Measurements from ENCODE around the gene SLC24A3. TPM values are rescaled to one million over a fixed set of nuclear protein-coding genes. Genes with fewer than 3 reads are reported as not detected.

Gene SLC24A3
- total RNA-seq, 2 experiments from 2014 or later: not detected

- no TSS peak for BruUV-seq (replicated peaks)
These were observed 535.5 kb downstream of the SLC24A3 start for GRCh38 chr20:19747903-19748302.

GRCh38 chr20:19748681-19749080 lies 536.2 kb downstream of the SLC24A3 start:
- H3K4me2 ChIP-seq (ENCODE audit: low read length): no peak overlapping the region
- no peak overlapping the region for H3K4me3 ChIP-seq (ENCODE audit: low read depth, low read length, poor library complexity, severe bottlenecking)
- no peaks in the 10 kb centered on the region for H4K20me1 ChIP-seq (ENCODE audit: insufficient read depth, low read length)
- no peak for TF ChIP-seq CTCF (conservative IDR thresholded peaks at IDR 0.05; ENCODE audit: low read length)
- no peak for TF ChIP-seq EZH2phosphoT487 (IDR thresholded peaks at IDR 0.05; ENCODE audit: borderline replicate concordance, low read depth, low read length)
- BruUV-seq (replicated peaks): no TSS peak
- H3K36me3 ChIP-seq (ENCODE audit: insufficient read depth, low read length): no peaks in the 10 kb centered on the region
- no peaks in the 10 kb centered on the region for H3K9me3 ChIP-seq (ENCODE audit: low read length)
- no peak overlapping the region for H3K27ac ChIP-seq (ENCODE audit: low read depth, low read length, poor library complexity, severe bottlenecking)
- no peak overlapping the region for H2AFZ ChIP-seq (ENCODE audit: low read length)
- H3K79me2 ChIP-seq (ENCODE audit: insufficient read depth, low read depth, low read length): no peaks in the 10 kb centered on the region
- ChIA-PET POLR2A (no interaction called here), CTCF (ENCODE audit: unreplicated experiment) (no interaction called here)
- DNase-seq (ENCODE audit: low spot score): no peak
- H3K4me1 ChIP-seq (ENCODE audit: insufficient read depth, low read length, poor library complexity, severe bottlenecking): no peaks in the 10 kb centered on the region
- intact Hi-C loops (cut with micrococcal nuclease; ENCODE audit: unreplicated experiment): no loop called here
- H3K9me2 ChIP-seq (ENCODE audit: insufficient read depth, low read length): no peaks in the 10 kb centered on the region

More at GRCh38 chr20:19747903-19748302, 535.5 kb downstream of the SLC24A3 start:
- DNase-seq (ENCODE audit: low spot score): no peak
- Histone ChIP-seq H3K4me3 (ENCODE audit: low read depth, low read length, poor library complexity, severe bottlenecking) (no peak overlapping the region), H3K79me2 (ENCODE audit: insufficient read depth, low read depth, low read length) (no peaks in the 10 kb centered on the region), H3K36me3 (ENCODE audit: insufficient read depth, low read length) (no peaks in the 10 kb centered on the region), H2AFZ (ENCODE audit: low read length) (no peak overlapping the region), H3K27ac (ENCODE audit: low read depth, low read length, poor library complexity, severe bottlenecking) (no peak overlapping the region), H3K4me2 (ENCODE audit: low read length) (no peak overlapping the region), H3K9me3 (ENCODE audit: low read length) (no peaks in the 10 kb centered on the region), H3K9me2 (ENCODE audit: insufficient read depth, low read length) (no peaks in the 10 kb centered on the region), H3K4me1 (ENCODE audit: insufficient read depth, low read length, poor library complexity, severe bottlenecking) (no peaks in the 10 kb centered on the region), H4K20me1 (ENCODE audit: insufficient read depth, low read length) (no peaks in the 10 kb centered on the region)
- TF ChIP-seq CTCF (conservative IDR thresholded peaks at IDR 0.05; ENCODE audit: low read length): no peak
- TF ChIP-seq EZH2phosphoT487 (IDR thresholded peaks at IDR 0.05; ENCODE audit: borderline replicate concordance, low read depth, low read length): no peak
- CTCF ChIA-PET (ENCODE audit: unreplicated experiment): interaction anchor here (0.5 kb wide), 1 partner anchor 183 kb away, joined by 18 read pairs; no protein-coding TSS in a partner anchor
- intact Hi-C loops (cut with micrococcal nuclease; ENCODE audit: unreplicated experiment): no loop called here
- POLR2A ChIA-PET: no interaction called here

- Histone ChIP-seq H3K79me2 (ENCODE audit: insufficient read depth, low read depth, low read length) (no peaks in the 10 kb centered on the region), H3K9me2 (ENCODE audit: insufficient read depth, low read length) (no peaks in the 10 kb centered on the region), H3K27ac (ENCODE audit: low read depth, low read length, poor library complexity, severe bottlenecking) (no peak overlapping the region), H3K9me3 (ENCODE audit: low read length) (no peaks in the 10 kb centered on the region), H3K4me3 (ENCODE audit: low read depth, low read length, poor library complexity, severe bottlenecking) (no peak overlapping the region), H3K4me2 (ENCODE audit: low read length) (no peak overlapping the region), H3K36me3 (ENCODE audit: insufficient read depth, low read length) (no peaks in the 10 kb centered on the region), H3K4me1 (ENCODE audit: insufficient read depth, low read length, poor library complexity, severe bottlenecking) (no peaks in the 10 kb centered on the region), H4K20me1 (ENCODE audit: insufficient read depth, low read length) (no peaks in the 10 kb centered on the region), H2AFZ (ENCODE audit: low read length) (no peak overlapping the region)
- ChIA-PET POLR2A (no interaction called here), CTCF (ENCODE audit: unreplicated experiment) (no interaction called here)
- BruUV-seq (replicated peaks): no TSS peak
- intact Hi-C loops (cut with micrococcal nuclease; ENCODE audit: unreplicated experiment): no loop called here
- TF ChIP-seq EZH2phosphoT487 (IDR thresholded peaks at IDR 0.05; ENCODE audit: borderline replicate concordance, low read depth, low read length): no peak
- TF ChIP-seq CTCF (conservative IDR thresholded peaks at IDR 0.05; ENCODE audit: low read length): no peak
- DNase-seq (ENCODE audit: low spot score): no peak
These were observed 537.2 kb downstream of the SLC24A3 start for GRCh38 chr20:19749618-19750071.

Measured in OCI-LY7 (cell line).